Measurements from ENCODE around the gene DPP6.
"Not testable (repeated sequence)": the region's sequence is repeated elsewhere in the genome, so short reads cannot be mapped to it uniquely, and the experiment has no call there.

Gene DPP6

DNA sequence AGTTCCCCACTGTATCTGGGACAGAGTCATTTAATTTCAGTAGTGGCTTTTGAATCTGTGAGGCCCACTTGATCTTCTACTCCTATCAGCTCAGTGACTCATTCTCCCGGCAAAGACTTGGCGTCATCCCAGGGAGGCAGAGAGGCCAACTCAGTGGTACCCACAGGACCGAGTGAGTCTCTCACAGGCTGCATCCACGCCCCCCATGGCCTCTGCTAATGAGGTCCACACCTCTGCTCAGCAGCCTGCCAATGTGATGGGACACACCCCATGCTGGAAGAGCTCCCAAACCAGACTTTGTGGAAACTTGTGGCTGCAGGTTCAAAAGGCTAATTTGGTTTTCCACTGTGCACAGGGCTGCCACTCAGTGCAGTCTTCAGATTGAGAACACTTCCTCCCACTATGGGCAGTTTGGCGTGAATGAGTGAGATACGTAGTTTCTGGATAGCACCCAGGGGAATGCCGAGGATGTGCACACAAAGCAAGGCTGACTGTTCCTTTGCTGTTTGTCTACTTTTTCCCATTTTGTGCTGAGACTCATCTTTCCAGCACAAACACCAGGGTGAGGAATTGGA, 81.6 kb downstream of the DPP6 start:
- not testable (repeated sequence) for H3K23ac ChIP-seq (ENCODE audit: low read length); H4K5ac ChIP-seq (ENCODE audit: low read length); H3K56ac ChIP-seq (ENCODE audit: low read length); H3K27ac ChIP-seq (ENCODE audit: low read depth, low read length); H3K79me1 ChIP-seq (ENCODE audit: low read length); H2BK5ac ChIP-seq (ENCODE audit: low read length); H3K18ac ChIP-seq (ENCODE audit: low read length); H3K4ac ChIP-seq (ENCODE audit: low read depth, low read length); H3K36me3 ChIP-seq (ENCODE audit: control insufficient read depth, insufficient read depth, low read length); H3K4me1 ChIP-seq (ENCODE audit: control insufficient read depth, low read depth, low read length); H2BK15ac ChIP-seq (replicated peaks; ENCODE audit: low read depth); H4K8ac ChIP-seq (ENCODE audit: low read depth, low read length); DNase-seq; H3K4me2 ChIP-seq (ENCODE audit: low read length); H3K27me3 ChIP-seq (ENCODE audit: insufficient read depth, low read length, poor library complexity); H3K4me3 ChIP-seq (ENCODE audit: low read length); H2AK5ac ChIP-seq (ENCODE audit: low read length); H2BK120ac ChIP-seq (ENCODE audit: low read depth, low read length); H3K79me2 ChIP-seq (ENCODE audit: control insufficient read depth, insufficient read depth, low read length); H3K9ac ChIP-seq (ENCODE audit: low read length)
- no CpG with 5 or more reads among the region's 7 CpGs for WGBS (ENCODE audit: extremely low coverage, insufficient coverage, low lambda C conversion rate)

DNA sequence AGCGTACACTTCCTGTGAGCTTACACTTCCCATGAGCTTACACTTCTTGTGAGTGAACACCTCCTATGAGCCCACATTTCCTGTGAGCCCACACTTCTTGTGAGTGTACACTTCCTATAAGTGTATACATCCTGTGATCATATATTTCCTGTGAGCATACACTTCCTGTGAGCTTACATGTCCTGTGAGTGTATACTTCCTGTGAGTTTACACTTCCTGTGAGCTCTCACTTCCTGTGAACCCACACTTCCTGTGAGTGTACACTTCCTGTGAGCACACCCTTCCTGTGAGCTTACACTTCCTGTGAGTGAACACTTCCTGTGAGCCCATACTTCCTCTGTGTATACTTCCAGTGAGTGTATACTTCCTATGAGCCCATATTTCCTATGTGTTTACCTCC, 82.5 kb downstream of the DPP6 start:
- H3K9ac ChIP-seq (ENCODE audit: low read length); H4K8ac ChIP-seq (ENCODE audit: low read depth, low read length); H2BK120ac ChIP-seq (ENCODE audit: low read depth, low read length); H2AK5ac ChIP-seq (ENCODE audit: low read length); H3K27ac ChIP-seq (ENCODE audit: low read depth, low read length); H3K79me2 ChIP-seq (ENCODE audit: control insufficient read depth, insufficient read depth, low read length); H3K56ac ChIP-seq (ENCODE audit: low read length); H3K27me3 ChIP-seq (ENCODE audit: insufficient read depth, low read length, poor library complexity); H3K18ac ChIP-seq (ENCODE audit: low read length); H3K4me2 ChIP-seq (ENCODE audit: low read length); H2BK15ac ChIP-seq (replicated peaks; ENCODE audit: low read depth); H3K79me1 ChIP-seq (ENCODE audit: low read length); H2BK5ac ChIP-seq (ENCODE audit: low read length); H3K4ac ChIP-seq (ENCODE audit: low read depth, low read length); H3K23ac ChIP-seq (ENCODE audit: low read length); H3K4me1 ChIP-seq (ENCODE audit: control insufficient read depth, low read depth, low read length); H3K36me3 ChIP-seq (ENCODE audit: control insufficient read depth, insufficient read depth, low read length); H3K4me3 ChIP-seq (ENCODE audit: low read length); H4K5ac ChIP-seq (ENCODE audit: low read length); DNase-seq: not testable (repeated sequence)
- WGBS (ENCODE audit: extremely low coverage, insufficient coverage, low lambda C conversion rate), result no CpG with 5 or more reads among the region's 1 CpG

DNA sequence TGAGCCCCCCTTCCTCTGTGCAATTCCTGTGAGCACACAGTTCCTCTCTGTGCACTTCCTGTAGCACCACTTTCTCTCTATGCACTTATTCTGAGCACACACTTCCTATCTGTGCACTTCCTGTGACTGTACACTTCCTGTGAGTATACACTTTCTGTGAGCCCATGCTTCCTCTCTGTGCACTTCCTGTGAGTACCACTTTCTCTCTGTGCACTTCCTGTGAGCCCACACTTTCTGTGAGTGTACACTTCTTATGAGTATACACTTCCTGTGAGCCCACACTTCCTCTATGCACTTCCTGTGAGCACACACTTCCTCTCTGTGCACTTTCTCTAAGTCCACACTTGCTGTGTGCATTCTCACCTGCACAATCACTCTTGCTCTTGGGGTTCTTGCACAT, 83.4 kb downstream of the DPP6 start:
- not testable (repeated sequence) for H3K18ac ChIP-seq (ENCODE audit: low read length); H3K36me3 ChIP-seq (ENCODE audit: control insufficient read depth, insufficient read depth, low read length); H2BK5ac ChIP-seq (ENCODE audit: low read length); H2BK120ac ChIP-seq (ENCODE audit: low read depth, low read length); H2AK5ac ChIP-seq (ENCODE audit: low read length); H3K23ac ChIP-seq (ENCODE audit: low read length); H3K56ac ChIP-seq (ENCODE audit: low read length); DNase-seq; H3K79me1 ChIP-seq (ENCODE audit: low read length); H3K9ac ChIP-seq (ENCODE audit: low read length); H4K5ac ChIP-seq (ENCODE audit: low read length); H2BK15ac ChIP-seq (replicated peaks; ENCODE audit: low read depth); H3K79me2 ChIP-seq (ENCODE audit: control insufficient read depth, insufficient read depth, low read length); H3K4me1 ChIP-seq (ENCODE audit: control insufficient read depth, low read depth, low read length); H3K4me3 ChIP-seq (ENCODE audit: low read length); H3K27me3 ChIP-seq (ENCODE audit: insufficient read depth, low read length, poor library complexity); H3K4ac ChIP-seq (ENCODE audit: low read depth, low read length); H3K4me2 ChIP-seq (ENCODE audit: low read length); H4K8ac ChIP-seq (ENCODE audit: low read depth, low read length); H3K27ac ChIP-seq (ENCODE audit: low read depth, low read length)

DNA sequence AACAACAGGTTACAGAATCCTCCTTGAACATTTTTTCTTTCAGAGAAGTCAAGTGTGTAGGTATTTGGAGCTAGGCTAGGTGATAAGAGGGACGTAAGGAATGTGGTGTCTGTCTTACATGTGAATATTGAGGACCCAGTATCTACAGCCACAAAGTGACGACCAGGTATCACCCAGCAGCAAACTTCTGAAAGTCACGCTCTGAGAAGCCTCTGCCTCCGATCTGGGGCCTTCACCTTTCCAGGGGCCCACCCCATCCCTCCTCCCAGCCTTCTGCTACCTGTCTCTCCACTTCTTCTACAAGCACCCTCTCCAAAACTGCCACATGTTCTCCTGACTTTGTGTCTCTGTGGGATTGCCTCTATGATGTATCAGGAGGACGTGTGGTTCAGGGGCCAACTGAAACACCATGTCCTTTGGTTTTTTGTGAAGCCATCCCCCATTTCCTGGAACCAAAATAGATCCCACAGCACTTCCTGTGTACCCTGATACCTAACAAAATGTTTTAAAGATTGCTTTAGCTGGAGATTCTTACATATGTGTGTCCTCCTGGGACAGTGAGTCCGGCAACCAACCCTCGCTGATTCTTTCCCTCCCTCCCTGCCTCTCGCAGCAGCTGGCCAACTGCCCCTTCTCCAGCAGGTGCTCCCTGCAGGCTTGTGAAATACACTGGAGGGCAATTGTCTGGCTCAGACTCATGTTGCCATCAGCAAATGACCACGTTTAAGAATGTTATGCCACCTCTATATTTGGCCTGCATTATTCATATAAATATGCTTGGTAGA, 93.9 kb downstream of the DPP6 start:
- H3K9ac ChIP-seq (ENCODE audit: low read length); H4K5ac ChIP-seq (ENCODE audit: low read length); H3K56ac ChIP-seq (ENCODE audit: low read length); H3K4me1 ChIP-seq (ENCODE audit: control insufficient read depth, low read depth, low read length); H3K18ac ChIP-seq (ENCODE audit: low read length); H3K27ac ChIP-seq (ENCODE audit: low read depth, low read length); H4K8ac ChIP-seq (ENCODE audit: low read depth, low read length); H3K79me2 ChIP-seq (ENCODE audit: control insufficient read depth, insufficient read depth, low read length); H3K4ac ChIP-seq (ENCODE audit: low read depth, low read length); DNase-seq; H2BK120ac ChIP-seq (ENCODE audit: low read depth, low read length); H3K23ac ChIP-seq (ENCODE audit: low read length); H3K79me1 ChIP-seq (ENCODE audit: low read length); H3K36me3 ChIP-seq (ENCODE audit: control insufficient read depth, insufficient read depth, low read length); H2AK5ac ChIP-seq (ENCODE audit: low read length); H3K4me2 ChIP-seq (ENCODE audit: low read length); H2BK5ac ChIP-seq (ENCODE audit: low read length); H3K27me3 ChIP-seq (ENCODE audit: insufficient read depth, low read length, poor library complexity); H3K4me3 ChIP-seq (ENCODE audit: low read length); H2BK15ac ChIP-seq (replicated peaks; ENCODE audit: low read depth): not testable (repeated sequence)
- WGBS (ENCODE audit: extremely low coverage, insufficient coverage, low lambda C conversion rate), result no CpG with 5 or more reads among the region's 9 CpGs

DNA sequence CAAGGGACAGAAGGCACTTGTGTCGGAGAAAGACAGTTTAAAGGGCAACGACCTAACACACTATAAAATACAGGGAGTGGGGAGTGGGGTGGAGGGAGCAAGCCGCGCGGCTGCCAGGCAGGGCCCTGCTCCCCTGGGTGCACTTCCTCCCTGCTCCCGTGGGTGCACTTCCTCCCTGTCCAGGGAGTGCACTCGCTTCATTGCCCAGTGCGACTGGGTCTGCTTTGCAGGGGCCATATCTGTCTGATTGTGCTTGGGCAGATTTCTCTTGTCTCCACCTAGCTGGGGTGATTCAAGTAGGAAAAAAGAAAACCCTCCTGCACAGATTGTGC, 94.5 kb downstream of the DPP6 start:
- not testable (repeated sequence) for H3K9ac ChIP-seq (ENCODE audit: low read length); H3K36me3 ChIP-seq (ENCODE audit: control insufficient read depth, insufficient read depth, low read length); H3K79me1 ChIP-seq (ENCODE audit: low read length); H4K5ac ChIP-seq (ENCODE audit: low read length); H3K4me2 ChIP-seq (ENCODE audit: low read length); H3K4me1 ChIP-seq (ENCODE audit: control insufficient read depth, low read depth, low read length); H3K18ac ChIP-seq (ENCODE audit: low read length); H3K4ac ChIP-seq (ENCODE audit: low read depth, low read length); H3K56ac ChIP-seq (ENCODE audit: low read length); H3K27me3 ChIP-seq (ENCODE audit: insufficient read depth, low read length, poor library complexity); H3K4me3 ChIP-seq (ENCODE audit: low read length); DNase-seq; H2BK5ac ChIP-seq (ENCODE audit: low read length); H3K27ac ChIP-seq (ENCODE audit: low read depth, low read length); H3K79me2 ChIP-seq (ENCODE audit: control insufficient read depth, insufficient read depth, low read length); H2AK5ac ChIP-seq (ENCODE audit: low read length); H2BK15ac ChIP-seq (replicated peaks; ENCODE audit: low read depth); H4K8ac ChIP-seq (ENCODE audit: low read depth, low read length); H3K23ac ChIP-seq (ENCODE audit: low read length); H2BK120ac ChIP-seq (ENCODE audit: low read depth, low read length)
- WGBS (ENCODE audit: extremely low coverage, insufficient coverage, low lambda C conversion rate), result no CpG with 5 or more reads among the region's 8 CpGs
